Retina (tissue), 1 donor: ENCODE measurements around the gene CDK18.
A peak's percentile ranks its signal among the peaks of the same experiment; 100 is the strongest.

ENCODE experiments used
- DNase-seq: peaks from one replicate; pipeline ENCODE4 v3.0.0-alpha.2; 2016

Gene CDK18

DNA sequence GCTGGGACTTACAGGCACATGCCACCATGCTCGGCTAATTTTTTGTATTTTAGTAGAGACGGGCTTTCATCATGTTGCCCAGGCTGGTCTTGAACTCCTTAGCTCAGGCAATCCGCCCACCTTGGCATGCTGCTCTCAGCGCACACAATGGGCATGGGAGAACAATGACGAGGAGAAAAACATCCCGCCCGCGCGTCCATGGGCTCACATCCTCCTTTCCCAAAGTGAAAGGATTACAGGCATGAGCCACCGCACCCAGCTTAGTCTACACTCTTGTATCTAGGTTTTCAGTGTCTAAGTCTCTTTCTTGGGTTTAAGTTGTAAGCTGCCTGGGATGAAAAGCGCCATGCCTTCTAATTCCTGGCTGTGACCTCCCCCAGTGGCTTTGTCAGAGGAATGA, 37.9 kb downstream of the CDK18 start:
- DNase-seq: peak; percentile 8

DNA sequence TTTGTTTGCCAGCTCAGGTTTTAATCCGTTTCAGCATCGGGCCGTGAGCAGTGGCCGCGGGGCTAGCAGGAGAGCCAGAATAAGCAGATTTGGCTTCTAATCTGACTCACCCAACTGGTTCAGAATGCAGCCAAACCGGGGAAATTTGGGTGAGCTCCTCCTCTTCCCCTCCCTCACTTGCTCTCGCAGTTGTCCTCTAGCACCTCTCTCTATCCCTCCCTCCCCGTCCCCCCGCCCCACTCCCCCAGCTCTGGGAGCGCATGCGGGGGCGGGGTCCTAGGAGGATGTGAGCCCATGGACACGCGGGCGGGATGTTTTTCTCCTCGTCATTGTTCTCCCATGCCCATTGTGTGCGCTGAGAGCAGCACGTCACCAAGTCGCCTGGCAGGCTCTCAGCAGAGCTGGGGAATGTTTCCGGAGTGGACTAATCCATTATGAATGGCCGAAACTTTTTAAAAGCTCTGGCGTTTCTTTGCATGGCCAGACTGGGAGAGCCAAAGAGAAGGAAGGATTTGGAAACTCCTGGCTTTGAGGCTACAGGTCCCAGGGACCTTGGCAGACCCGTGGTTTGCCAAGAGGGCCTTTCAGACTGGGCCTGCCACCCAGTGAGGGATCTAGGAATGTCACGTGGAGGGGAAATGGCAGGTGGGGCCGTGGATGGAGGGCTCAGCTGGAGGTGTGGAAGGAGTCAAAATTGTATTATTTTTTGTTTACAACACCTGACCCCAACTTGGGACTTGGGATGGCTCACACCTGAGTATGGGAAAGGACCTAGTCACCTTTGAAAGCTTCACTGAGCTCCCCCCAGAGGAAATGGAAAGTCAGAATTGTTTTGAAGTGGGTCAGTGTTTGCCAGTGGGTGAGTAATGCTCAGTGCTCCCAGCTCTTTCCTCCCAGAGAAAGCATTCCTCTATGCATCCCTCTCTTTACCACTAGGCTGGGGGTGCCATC, 39.2 kb downstream of the CDK18 start:
- peak; percentile 82 for DNase-seq

DNA sequence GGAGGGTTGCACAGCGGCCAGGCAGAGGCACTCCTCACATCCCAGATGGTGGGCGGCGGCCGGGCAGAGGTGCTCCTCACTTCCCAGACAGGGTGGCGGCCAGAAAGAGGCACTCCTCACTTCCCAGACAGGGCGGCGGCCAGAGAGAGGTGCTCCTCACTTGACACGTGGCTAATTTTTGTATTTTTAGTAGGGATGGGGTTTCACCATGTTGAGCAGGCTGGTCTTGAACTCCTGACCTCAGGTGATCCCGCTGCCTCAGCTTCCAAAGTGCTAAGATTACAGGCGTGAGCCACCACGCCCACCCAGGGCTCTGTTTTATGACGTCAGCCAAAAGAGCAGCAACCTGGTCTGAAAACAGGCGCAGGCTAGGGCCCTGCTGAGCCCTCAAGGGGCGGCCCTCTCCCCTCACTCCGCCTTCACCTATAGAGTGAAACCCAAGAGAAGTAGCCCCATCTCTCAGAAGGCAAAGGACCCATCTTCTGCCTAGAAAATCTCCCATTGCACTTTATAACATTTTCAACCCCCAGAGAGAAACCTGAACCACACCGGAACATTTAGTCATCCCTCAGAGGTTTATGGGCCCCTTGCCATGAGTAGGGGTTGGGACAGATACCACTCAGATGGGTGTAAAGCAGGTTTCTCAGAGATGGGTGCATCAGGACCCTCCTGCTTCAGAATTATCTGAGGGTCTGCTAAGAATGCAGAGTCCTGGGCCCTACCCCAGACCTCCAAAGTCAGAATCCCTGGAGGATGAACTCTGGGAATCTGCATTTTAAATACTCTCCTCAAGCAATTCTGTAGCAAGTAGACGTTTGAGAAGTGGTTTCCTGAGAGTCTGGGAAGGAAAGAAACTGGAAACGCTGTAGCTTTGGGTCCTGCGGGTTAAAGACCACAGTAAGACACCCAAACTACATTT, 40.8 kb downstream of the CDK18 start:
- peak; percentile 1 for DNase-seq

DNA sequence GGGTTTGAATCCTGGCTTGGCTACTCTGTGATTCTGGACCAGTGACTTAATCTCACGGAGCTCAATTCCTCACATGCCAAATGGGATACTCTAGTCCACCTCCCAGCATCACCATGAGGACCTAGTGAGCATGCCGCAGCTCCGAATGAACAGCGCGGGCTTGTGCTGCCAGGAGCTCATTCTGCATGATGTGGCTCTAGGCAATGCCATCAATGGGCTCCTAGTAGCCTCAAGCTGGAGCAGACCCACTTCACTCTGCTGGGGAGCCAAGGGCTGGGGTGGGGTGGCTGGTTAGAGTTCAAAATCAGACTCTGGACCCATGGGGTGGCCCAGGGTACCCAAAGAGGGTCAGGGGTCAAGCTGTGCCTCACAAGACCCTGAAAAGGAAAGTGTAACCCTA, 41.5 kb downstream of the CDK18 start:
- peak; percentile 1 for DNase-seq

DNA sequence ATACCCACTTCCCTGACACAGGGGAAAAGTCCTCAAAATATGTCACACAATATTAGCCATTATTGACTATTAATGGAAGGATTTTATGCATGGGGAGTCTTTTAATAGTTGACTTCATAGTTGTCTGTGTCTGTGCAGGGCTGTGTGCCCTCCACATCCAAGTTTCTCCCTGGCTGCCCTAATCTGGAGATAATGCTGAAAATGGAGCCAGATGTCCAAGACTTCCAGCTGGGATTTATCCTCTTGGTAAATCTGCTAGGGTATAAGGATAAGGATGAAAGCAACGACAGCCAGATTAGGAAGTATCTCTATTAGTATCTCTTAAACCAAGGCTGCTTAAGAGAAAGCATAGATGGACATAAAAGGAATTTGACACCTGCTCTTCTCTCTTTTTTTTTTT, 42.1 kb downstream of the CDK18 start:
- DNase-seq: no peak

DNA sequence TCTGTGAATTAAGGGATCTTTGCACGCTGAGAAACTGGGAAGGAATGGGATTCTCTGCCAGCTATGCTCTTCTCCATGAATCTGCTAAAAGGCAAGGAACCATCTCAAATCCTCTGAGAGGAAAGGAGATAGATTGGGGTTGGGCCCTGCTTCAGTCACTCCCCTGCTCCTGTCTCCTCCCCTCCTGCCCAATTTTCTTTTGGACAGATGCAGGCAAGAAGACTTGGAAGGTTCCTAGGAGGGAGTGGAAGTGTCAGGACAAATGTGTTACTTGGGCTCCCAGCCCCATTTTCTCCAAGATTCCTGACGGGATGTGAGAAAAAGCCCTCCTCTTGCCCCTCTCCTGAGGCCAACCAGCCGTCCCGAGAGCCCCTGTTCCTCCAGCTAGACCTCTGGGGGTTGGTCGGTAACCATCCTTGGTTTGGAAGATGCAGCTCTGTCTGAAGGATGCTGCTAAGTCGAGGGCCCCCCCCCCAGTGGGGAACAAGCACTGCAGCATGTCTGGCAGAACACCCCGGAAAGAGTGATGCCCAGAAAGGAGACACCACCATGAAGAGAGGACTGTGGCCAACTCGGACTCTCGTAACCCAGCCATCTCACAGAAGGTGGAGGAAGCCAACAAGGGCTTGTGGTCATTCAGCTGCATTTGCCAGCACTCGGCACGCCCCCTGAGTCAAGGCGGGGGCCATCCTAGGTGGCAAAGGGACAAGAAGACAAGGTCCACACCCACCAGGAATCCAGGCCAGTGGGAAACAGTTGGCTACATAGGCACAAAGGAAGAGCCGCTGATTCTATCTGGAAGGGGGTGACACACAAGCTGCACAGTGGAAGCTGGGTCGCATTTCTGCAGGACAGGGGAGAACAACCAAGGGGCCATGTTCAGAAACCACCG, 43.7 kb downstream of the CDK18 start:
- DNase-seq: no peak

DNA sequence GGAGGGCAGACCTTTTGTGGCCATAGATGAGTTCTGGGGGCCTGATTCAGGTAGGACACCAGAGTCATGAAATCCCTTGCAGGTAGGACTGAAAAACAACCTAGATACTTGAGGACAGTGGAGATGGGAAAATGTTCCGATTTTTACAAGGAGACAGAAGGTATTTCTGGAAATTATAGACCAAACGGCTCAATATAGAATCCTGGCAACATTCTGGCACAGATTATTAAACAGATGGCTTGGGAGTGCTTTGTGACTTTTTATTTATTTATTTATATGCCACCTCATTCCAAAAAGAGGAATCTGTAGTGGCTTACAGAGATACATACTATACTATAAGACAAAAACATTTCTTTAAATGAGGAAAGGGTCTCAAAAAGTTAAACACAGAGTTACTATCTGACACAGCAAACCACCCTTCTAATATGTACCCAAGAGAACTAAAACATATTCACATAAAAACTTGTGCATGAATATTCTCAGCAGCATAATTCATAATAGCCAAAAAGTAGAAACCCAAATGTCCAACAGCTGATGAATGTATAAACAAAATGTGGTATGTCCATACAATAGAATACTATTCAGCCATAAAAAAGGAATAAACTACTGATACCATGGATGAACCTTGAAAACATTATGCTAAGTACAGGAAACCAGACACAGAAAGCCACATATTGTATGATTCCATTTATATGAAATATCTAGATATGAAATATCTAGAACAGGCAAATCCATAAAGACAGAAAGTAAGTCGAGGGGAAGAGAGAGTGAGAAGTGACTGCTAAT, 49.8 kb downstream of the CDK18 start:
- DNase-seq: no peak

DNA sequence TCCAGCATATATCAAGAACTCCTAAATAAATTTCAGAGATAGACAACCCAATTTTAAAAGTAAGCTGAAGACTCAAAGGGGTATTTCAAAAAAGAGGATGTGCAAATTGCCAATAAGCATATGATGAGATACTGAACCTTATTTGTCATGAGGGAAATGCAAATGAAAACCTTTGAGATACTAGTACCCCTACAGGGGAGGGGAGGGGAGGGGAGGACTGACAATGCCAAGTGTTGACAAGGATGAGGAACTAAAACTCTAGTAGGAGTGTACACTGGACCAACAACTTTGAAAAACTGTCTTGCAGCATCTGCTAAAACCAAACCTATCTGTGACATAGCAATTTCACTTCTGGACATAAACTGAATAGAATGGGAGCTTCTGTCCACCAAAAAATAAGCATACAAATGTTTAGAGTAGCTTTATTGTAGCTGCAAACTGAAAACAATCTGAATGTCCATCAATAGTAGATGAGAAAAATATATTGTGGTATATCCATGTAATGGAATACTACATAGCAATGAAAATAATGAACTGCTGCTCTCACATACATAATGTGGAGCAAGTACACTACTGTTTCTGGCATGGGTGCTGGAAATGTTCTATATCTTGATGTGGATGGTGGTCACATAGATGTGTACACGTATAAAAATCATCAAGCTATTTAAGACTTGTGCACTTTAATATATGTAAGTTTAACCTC, 57.2 kb downstream of the CDK18 start:
- no peak for DNase-seq

DNA sequence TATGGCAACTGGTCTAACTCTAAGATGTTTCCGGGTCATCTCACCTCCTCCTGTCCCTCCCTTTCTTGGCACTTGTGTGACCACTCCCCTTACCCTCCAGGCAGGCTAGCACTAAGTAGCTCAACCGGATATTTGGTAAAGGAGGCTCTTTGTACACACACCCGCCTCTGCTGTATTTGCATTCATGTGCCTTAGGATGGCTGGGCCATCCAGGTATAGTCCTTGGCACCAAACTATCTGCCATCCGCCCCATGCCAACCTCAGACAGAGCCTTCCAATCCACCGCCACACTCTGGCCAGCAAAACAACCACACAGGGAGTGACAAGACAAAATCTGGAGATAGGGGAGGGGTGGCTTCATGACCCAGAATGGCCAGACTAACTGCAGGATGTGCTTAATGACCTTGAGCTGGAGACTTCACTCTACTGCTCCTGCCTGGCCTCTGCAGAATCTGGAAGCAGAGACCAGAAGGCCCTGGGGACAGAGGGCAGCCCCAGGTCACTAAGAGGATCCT, 59.5 kb downstream of the CDK18 start:
- DNase-seq: no peak

DNA sequence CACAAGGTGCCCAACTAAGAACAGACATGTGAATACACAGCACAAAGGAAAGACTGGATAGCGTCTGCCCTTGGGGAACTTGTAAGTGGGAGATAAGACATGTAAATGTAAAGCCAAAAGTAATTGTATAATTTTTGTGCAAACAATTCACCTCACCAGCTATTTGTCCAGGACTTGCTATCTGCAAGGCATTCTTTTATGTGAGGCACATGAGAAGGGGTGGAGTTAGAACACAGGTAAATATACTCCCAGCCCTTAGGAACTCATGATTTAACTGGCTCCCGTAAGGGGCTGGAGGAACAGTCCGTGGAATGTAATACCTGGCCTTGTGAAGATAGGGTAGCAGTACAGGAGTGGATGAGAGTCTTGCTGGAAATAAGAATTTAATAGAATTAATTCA, 61.3 kb downstream of the CDK18 start:
- no peak for DNase-seq

DNA sequence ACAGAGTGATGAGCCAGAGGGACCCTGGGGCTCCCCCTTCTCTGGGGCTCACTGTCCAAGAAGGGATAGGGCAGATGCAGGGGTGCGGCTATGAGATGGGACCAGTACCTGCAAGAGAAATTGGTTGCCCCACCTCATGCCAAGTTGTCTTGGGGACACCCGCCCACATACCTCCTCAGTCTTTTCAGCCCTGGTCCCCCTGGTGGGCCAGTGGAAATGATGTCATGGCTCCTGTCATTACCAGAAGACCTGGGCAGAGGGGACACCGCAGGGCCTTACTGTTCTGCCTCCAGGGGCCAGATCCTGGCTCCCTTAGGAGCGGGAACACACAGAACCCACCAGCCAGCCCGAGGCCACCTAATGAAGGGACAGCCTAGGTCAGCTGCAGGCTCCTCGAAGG, 63.2 kb downstream of the CDK18 start:
- DNase-seq: no peak

DNA sequence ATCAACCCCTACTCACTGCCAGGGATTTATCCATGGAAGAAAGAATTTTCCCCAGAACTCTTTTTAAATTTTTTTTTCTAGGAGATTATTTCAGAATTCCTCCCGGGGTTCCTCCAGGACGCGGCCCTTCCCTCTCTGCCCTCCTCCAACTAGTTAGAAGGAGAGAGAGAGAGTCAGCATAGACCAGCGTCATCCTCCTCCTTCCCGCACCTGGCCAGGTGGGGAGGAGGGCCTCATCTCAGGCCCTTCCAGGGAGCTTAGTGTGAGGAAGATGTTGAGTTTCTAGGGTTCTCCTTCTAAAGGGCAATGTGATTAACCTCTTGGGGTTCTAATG, 63.6 kb downstream of the CDK18 start:
- no peak for DNase-seq

DNA sequence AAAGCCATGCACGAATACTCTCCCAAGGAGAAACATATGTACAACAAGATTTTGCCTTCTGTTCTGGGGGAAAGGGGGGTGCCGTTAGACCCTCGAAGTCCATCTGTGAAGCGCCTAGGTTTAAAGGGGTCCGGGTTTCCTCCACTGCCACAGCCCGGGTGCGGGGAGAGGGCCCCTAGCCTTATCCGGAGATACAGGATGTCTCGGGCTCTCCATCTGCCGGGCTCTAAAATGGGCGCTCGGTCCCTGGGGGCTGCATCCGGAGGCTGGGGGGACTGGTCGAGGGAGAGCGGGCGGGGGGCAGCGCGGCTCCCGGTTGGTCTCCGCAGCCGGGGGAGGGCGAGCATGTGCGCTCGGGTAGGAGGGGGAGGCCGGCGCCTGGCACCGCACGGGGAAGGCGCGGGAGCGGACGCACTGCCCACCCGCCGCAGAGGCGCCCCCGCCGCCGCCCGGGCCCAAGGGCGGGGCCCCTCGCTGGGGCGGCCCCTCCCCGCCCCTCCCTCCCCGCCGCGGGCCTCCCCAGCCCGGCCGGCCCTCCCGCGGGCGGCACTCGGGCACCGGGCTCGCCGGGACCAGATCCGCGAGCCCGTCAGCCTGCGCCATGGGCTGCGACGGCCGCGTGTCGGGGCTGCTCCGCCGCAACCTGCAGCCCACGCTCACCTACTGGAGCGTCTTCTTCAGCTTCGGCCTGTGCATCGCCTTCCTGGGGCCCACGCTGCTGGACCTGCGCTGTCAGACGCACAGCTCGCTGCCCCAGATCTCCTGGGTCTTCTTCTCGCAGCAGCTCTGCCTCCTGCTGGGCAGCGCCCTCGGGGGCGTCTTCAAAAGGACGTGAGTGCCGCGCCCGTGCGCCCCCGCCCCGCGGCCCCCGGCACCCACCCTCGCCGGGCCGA, 64.2 kb downstream of the CDK18 start:
- DNase-seq: no peak

DNA sequence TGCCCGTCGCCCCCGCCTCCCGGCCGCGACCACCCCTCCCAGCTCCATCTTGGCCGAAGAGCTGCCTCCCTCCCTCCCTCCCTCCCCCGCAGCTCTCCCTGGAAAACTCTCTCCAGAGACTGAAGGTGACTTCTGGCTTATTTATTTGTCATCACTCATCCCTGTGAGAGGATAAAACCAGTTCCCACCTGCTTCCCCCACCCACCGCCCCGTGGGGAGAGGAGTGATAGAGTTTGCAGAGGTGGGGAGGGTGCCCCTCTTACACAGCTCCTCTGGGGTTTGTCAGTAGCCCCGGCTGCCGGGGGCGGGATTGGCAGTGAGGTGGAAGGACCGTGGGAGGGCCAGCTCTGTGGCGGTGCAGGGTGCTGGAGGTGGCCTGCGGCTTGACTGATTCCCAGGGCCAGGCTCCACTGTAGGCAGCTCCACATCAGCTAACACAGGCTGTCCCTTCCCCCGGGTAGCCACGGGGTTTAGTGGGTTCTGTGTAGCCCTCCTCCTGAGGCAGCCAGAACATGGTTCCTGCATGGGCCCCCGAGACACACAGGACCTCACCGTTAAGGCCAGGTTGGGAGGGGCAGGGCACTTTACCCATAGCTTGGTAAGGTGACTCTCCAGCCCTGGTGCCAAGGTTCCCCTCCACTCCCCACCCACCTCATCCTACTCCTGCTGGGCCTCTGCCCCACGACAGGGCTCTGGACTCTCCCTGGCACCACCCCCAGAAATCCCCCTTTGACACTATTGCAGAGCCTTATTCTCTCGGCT, 65.1 kb downstream of the CDK18 start:
- no peak for DNase-seq

DNA sequence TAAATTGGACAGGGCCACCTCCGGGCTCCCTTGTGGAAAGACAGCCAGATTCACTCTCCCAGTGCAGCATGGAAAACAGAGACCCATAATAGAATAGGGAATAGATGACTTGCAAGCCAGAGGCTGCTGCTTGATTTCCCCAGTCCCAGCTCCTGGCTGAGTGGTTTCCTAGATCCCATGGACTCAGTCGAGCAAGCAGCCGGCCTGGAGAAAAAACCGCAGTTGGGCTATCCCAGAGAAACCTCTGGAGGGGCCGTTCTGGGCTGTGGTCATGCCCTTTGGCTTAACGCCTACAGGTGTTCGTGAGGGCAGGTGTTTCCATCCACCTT, 65.7 kb downstream of the CDK18 start:
- DNase-seq: no peak

DNA sequence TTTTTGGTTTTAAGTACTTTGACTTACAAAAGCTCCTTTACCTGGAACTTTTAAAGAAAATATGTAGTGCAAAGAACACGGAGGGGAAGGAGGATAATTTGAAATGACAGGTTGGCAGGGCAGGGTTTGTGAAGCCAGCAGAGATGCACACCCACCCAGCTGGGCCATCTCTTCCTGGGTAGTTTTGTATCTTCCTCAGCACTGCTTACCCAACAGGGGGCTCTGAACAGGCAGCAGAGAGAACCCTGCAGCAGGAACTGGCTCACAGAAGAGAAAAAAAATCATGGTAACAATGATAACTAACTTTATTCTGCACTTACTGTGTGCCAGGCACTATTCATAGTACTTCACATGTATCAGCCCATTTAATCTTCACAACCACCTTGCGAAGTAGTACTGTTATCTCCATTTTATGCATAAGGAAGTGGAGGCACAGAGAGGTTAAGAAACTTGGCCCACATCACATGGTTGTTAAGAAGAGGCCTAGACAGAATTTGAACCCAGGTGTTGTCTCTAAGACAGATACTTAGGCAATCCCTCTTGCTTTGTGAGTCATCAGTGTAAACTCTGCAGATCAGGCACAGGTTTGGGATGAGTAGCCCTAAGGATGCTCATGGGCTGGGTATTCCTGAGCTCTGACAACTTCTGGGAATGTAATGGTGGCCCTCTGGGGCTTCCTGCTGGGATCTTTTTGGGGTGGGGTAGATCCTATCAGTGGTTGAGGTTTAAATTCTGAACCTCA, 66.5 kb downstream of the CDK18 start:
- DNase-seq: no peak

DNA sequence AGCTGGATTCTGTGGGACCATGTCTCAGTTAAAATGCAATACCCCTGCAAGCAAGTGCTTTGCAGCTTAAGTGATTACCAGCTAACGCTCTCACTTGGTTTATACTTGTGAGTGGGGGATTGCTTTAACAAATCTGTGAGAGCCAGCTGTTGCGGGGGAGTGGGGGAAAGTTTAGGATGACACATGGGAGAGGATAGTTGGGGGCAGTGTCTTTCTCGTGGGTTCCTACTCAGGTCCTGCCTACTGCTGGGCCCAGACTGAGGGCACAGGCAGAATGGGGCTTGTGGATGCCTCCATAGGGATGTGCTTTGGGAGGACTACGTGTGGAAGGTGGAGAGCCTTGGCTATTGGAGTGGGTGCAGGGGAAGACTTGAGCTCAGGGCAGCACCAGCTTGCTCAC, 67.3 kb downstream of the CDK18 start:
- DNase-seq: no peak

DNA sequence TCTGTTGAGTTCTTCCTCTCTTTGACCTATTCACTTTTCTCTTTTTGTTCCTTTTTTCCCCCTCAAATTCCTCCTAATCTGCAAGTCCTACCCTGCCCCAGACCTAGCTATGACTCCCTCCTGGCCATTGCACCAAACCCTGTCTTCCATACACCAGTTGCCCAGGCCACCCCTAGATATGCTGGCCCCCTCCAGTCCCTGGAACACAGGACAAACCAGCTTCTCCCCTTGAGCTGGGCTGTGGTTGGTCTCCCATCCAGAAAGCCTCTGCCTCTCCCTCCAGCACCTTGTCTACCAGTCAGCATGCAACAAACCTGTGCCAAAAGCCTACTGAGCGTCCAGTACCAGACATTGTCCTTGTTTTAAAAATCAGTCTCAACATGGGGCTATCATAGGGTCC, 68.0 kb downstream of the CDK18 start:
- no peak for DNase-seq
